NK-92 (cell line): Measurements from ENCODE around the gene FAM131A.

Experiments used
- DNase-seq: peaks from one replicate; lab custom pipeline; 2025; ENCODE audit not compliant: unreplicated experiment; lab: John Stamatoyannopoulos, UW

FAM131A gene, protein sequence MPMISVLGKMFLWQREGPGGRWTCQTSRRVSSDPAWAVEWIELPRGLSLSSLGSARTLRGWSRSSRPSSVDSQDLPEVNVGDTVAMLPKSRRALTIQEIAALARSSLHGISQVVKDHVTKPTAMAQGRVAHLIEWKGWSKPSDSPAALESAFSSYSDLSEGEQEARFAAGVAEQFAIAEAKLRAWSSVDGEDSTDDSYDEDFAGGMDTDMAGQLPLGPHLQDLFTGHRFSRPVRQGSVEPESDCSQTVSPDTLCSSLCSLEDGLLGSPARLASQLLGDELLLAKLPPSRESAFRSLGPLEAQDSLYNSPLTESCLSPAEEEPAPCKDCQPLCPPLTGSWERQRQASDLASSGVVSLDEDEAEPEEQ

GRCh38 chr3:184337399-184337714 is at the start of gene FAM131A:
Gene FAM131A (plus strand): TSS chr3:184337600. CDS start chr3:184337631, 31 bp downstream.
- no peak for DNase-seq

DNA sequence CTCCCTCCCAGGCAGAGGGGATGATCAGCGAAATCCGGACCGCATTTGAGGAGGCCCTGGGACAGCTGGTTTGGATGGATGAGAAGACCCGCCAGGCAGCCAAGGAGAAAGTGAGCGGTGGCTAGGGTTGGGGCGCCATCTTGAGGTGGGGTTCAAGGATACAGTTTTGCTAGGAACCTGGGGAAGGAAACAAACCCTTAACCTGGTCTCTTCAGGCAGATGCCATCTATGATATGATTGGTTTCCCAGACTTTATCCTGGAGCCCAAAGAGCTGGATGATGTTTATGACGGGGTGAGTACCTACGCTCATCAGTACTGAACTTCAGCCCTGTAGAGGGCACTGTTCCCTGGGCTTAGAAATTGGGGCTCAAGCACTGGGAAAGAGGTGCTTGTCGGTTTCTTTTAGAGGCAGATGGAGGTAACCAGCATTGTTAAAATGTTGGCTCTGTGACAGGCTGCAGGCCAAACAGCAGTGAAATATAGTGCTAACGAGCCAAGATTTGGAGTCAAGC is 47.9 kb upstream of the FAM131A start:
- DNase-seq: no peak

DNA sequence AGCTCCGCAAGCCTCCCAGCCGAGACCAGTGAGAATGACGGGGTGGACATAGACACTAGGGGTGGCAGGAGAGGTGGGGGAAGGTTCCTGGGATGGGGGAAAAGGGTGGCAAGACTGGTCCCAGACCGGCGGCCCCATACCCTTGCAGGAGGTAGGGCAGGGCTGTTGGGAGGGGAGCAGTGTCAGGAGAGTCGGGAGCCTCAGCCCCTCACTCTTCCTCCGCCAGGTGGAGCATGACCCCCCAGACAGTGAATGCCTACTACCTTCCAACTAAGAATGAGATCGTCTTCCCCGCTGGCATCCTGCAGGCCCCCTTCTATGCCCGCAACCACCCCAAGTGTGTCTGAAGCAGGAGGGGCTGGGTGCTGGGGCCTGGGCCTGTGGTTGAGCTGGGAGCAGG is 47.1 kb upstream of the FAM131A start:
- no peak for DNase-seq

DNA sequence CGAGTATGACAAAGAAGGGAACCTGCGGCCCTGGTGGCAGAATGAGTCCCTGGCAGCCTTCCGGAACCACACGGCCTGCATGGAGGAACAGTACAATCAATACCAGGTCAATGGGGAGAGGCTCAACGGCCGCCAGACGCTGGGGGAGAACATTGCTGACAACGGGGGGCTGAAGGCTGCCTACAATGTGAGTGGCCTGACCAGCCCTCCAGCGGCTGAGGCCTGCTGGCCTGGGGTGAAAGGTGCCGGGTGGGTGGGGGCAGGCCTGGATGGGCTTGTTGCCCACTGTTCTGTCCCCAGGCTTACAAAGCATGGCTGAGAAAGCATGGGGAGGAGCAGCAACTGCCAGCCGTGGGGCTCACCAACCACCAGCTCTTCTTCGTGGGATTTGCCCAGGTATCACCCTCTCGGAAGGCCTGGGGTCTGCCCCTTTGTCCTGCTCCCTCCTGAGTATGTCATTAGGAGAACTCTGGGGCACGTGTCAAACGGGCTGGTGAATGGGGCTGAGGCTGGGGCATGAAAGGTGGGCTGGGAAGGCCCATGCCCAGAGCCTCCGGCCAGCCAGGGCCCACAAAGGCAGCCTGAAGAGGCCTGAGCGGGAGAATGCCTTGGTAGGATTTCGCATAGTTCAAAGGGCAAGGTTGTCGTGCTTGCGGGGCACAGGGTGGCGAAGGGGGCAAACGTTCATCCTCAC is 46.2 kb upstream of the FAM131A start:
- DNase-seq: no peak

GRCh38 chr3:184291738-184292445 is 45.5 kb upstream of the FAM131A start:
- DNase-seq: no peak

DNA sequence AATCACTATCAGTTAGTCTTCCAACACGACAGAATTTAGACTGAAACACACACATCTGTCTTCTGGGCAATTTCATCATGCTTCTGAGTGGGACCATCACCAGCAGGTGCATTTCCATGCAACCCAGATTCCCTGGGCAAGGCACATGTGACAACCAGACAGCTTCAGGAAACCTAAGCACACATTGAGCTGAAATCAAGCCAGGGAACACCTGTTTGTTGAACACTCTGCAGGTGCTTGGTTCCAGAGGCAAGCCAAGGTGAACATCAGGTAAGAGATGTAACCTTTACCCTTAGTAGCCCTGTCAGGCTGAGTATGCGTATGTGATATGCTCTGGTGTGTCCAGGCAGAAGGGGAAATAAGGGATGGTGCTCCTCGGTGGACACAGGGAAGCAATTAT is 41.6 kb upstream of the FAM131A start:
- no peak for DNase-seq

- no peak for DNase-seq
Observed at GRCh38 chr3:184296616-184297015, 40.8 kb upstream of the FAM131A start.

DNA sequence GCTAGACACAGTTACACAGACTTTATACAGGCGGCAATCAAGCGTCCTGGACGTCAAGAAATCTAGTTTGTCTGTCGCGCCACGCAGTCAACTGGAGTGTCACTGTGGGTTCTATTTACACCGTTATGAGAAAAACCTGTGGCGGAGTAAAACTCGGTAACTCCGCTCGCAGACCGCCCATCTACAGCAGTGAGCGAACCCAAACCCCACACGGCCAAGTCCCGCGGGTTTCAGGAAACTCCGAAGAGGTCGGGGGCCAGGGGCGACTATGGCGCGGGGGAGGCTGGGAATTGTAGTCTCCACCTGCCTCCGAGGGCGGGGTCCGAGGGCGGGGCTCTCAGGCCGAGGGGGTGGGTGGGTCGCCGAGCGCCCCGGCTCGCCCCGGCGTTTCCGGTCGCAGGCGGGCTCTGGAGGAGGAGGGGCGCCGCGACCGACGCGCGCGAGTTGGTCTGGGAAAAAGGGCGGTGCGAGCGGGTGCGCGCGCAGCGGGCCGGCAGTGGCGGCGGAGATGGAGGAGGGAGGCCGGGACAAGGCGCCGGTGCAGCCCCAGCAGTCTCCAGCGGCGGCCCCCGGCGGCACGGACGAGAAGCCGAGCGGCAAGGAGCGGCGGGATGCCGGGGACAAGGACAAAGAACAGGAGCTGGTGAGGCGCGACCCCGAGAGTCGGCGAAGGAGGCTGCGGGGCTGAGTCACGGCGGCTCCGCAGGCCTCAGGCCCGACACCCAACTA is 38.5 kb upstream of the FAM131A start, which contains the start of gene PSMD2:
PSMD2 (plus strand) TSS at position 483 of the 729 bp plus-strand sequence; CDS start at position 509, 26 bp downstream.
- peak; percentile 94 for DNase-seq

- no peak for DNase-seq
Observed at GRCh38 chr3:184299488-184300377, 37.7 kb upstream of the FAM131A start.

- DNase-seq: no peak
Observed at GRCh38 chr3:184300378-184300720, 37.1 kb upstream of the FAM131A start.

DNA sequence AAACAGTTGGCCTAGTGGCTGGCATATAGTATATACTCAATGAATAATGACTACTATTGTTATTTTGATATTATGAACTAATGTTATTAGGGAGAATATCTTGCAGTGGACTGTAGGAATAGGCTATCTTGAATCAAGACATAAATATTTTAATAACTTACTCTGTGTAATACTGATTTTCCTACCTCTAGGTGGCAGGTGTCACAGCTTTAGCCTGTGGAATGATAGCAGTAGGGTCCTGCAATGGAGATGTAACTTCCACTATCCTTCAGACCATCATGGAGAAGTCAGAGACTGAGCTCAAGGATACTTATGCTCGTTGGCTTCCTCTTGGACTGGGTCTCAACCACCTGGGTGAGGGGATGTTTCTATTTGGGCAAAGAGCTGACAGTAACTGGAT is 31.8 kb upstream of the FAM131A start:
- DNase-seq: no peak

GRCh38 chr3:184306341-184306972 is 30.9 kb upstream of the FAM131A start:
- no peak for DNase-seq

DNA sequence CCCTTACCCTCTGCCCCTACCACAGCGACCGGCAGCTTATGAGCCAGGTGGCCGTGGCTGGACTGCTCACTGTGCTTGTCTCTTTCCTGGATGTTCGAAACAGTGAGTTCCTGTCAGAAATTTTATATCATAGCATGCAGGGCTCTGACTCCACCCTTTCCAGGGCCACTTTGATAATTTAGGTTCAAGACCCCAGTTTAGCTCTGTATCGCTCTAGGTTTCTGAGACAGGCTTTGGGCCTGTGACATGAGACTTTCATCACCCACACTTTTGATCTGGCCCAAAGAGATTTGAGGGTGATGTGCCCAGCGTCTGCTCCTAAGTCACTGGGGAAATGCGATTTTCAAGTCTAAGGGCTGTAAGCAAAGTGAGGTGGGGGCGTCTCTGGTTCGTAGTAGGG is 29.5 kb upstream of the FAM131A start:
- no peak for DNase-seq

DNA sequence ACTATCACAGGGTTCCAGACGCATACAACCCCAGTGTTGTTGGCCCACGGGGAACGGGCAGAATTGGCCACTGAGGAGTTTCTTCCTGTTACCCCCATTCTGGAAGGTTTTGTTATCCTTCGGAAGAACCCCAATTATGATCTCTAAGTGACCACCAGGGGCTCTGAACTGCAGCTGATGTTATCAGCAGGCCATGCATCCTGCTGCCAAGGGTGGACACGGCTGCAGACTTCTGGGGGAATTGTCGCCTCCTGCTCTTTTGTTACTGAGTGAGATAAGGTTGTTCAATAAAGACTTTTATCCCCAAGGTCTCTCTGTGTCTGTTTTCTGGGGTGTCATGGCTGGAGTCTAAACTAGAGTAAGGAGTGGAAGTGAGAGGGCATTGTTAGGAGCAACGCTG is 28.7 kb upstream of the FAM131A start:
- no peak for DNase-seq

- DNase-seq: no peak
Observed at GRCh38 chr3:184311633-184312032, 25.8 kb upstream of the FAM131A start.

DNA sequence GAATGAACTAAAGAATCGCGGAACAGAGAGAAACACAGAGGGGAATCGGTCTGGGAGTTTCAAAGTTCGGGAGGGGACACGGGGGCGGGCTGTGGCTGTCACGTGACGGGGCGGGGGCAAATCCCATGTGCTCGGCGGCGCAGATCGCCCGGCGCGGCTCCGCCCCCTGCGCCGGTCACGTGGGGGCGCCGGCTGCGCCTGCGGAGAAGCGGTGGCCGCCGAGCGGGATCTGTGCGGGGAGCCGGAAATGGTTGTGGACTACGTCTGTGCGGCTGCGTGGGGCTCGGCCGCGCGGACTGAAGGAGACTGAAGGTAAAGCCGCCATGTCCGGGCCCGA is 23.1 kb upstream of the FAM131A start, which contains the start of gene EIF4G1:
EIF4G1 (plus strand) TSS at position 244 of the 337 bp plus-strand sequence. CDS start 1,191 bp downstream, outside the sequence.
- DNase-seq: peak; percentile 70

- no peak for DNase-seq
Observed at GRCh38 chr3:184314700-184315542, 22.5 kb upstream of the FAM131A start.

DNA sequence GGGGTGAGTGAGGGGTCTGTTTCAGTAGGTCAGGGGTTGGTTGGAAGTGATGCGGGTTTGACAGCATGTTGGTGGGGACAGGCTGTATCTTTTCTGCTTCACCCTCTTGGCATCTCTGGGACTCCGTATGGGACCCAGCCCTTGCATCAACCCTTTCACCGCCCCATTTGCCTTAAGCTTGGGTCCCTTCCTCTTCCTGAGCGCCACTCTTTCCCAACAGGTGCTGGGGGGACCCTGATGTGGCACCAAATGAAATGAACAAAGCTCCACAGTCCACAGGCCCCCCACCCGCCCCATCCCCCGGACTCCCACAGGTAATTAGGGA is 21.9 kb upstream of the FAM131A start:
- DNase-seq: no peak
